ENCODE measurements around the gene ZNF680.
"Not testable (repeated sequence)": the region's sequence is repeated elsewhere in the genome, so short reads cannot be mapped to it uniquely, and the experiment has no call there.

ZNF680 gene

DNA sequence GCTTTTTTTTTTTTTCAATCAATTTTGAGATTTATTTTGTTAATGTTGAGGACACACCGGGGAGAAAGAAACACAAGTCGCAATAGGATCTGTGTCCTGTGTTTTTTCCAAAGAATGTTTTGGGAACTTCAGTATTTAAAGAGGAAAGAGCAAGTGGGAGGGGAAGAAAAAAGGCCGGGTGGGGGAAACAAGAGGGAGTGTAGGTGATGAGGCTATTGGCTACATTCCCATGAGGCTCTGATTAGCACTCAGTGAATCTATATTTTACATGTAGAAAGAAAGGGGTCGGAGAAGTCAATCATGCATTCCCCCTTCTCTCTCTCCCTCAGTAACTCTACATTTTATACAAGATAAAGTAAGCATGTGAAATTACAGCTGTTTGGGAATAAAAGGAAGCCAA lies 4.1 kb downstream of the ZNF680 start:
- no peaks in the 10 kb centered on the region for H3K4me1 ChIP-seq
- TF ChIP-seq, protein P1, sequence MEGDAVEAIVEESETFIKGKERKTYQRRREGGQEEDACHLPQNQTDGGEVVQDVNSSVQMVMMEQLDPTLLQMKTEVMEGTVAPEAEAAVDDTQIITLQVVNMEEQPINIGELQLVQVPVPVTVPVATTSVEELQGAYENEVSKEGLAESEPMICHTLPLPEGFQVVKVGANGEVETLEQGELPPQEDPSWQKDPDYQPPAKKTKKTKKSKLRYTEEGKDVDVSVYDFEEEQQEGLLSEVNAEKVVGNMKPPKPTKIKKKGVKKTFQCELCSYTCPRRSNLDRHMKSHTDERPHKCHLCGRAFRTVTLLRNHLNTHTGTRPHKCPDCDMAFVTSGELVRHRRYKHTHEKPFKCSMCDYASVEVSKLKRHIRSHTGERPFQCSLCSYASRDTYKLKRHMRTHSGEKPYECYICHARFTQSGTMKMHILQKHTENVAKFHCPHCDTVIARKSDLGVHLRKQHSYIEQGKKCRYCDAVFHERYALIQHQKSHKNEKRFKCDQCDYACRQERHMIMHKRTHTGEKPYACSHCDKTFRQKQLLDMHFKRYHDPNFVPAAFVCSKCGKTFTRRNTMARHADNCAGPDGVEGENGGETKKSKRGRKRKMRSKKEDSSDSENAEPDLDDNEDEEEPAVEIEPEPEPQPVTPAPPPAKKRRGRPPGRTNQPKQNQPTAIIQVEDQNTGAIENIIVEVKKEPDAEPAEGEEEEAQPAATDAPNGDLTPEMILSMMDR (IDR thresholded peaks at IDR 0.05): no peak
- no peak overlapping the region for H2AFZ ChIP-seq
- no peaks in the 10 kb centered on the region for H3K9me3 ChIP-seq (ENCODE audit: control insufficient read depth, low read length)
- H3K79me2 ChIP-seq: no peaks in the 10 kb centered on the region
- H3K4me2 ChIP-seq (ENCODE audit: low read length): no peak overlapping the region
- no peaks in the 10 kb centered on the region for H3K27me3 ChIP-seq (ENCODE audit: control insufficient read depth, insufficient read depth, low read length)
- H3K9ac ChIP-seq: no peak overlapping the region
- no peak overlapping the region for H3K27ac ChIP-seq
- no peaks in the 10 kb centered on the region for H3K36me3 ChIP-seq (ENCODE audit: control insufficient read depth, insufficient read depth, low read length)
- H3K4me3 ChIP-seq (ENCODE audit: low read depth, low read length): no peak overlapping the region

DNA sequence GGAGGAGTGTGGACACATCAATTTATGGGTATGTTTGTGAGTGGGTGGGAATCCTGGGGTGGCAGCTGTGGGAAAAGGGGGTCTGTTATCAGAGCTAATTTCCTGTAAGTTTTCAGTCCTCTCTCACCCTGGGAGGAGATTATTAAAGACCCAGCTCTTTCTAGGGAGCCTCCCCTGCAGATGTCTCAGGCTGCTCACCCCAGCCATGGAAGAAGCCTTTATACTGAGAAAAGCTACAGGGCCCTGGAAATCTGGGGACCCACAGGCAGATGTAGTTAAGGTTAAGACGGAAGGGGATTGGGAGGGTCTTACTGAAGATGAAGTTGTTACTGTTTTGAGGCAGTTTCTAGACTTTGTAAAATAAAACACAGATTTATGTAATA lies 4.6 kb downstream of the ZNF680 start:
- no peak overlapping the region for H2AFZ ChIP-seq
- H3K4me1 ChIP-seq: no peaks in the 10 kb centered on the region
- TF ChIP-seq, protein P1 (IDR thresholded peaks at IDR 0.05): no peak
- no peaks in the 10 kb centered on the region for H3K27me3 ChIP-seq (ENCODE audit: control insufficient read depth, insufficient read depth, low read length)
- H3K4me2 ChIP-seq (ENCODE audit: low read length): no peak overlapping the region
- no peak overlapping the region for H3K27ac ChIP-seq
- no peaks in the 10 kb centered on the region for H3K36me3 ChIP-seq (ENCODE audit: control insufficient read depth, insufficient read depth, low read length)
- H3K9me3 ChIP-seq (ENCODE audit: control insufficient read depth, low read length): no peaks in the 10 kb centered on the region
- no peak overlapping the region for H3K9ac ChIP-seq
- no peak overlapping the region for H3K4me3 ChIP-seq (ENCODE audit: low read depth, low read length)
- H3K79me2 ChIP-seq: no peaks in the 10 kb centered on the region

DNA sequence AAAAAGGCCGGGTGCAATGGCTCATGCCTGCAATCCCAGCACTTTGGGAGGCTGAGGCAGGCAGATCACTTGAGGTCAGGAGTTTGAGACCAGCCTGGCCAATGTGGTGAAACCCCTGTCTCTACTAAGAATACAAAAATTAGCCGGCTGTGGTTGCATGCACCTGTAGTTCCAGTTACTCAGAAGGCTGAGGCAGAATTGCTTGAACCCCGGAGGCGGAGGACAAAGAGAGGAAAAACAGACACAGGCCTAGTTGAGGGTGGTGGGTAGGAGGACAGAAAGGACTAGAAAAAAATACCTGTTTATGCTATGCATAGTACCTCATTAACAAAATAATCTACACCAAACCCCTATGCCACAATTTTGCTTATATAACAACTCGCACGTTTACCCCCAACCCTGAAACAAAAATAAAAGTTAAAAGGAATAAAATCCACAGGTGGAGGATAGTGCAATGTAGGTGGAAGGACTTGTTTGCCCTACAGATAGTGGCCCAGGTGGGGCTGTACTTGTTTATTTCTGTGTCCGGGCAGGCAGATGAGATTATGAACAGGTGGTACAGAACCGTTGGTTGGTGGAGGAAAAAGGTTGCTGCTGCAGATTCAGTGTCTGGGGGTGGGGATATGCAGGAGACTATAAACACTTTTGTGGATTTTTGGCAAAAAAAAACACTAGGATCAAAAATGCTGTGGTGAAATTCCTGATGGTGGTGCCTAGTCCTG lies 5.1 kb downstream of the ZNF680 start:
- Histone ChIP-seq H3K79me2 (no peaks in the 10 kb centered on the region), H3K27me3 (ENCODE audit: control insufficient read depth, insufficient read depth, low read length) (no peaks in the 10 kb centered on the region), H3K36me3 (ENCODE audit: control insufficient read depth, insufficient read depth, low read length) (no peaks in the 10 kb centered on the region), H3K4me2 (ENCODE audit: low read length) (no peak overlapping the region), H3K4me1 (no peaks in the 10 kb centered on the region), H3K27ac (no peak overlapping the region), H2AFZ (no peak overlapping the region), H3K9me3 (ENCODE audit: control insufficient read depth, low read length) (no peaks in the 10 kb centered on the region), H3K4me3 (ENCODE audit: low read depth, low read length) (no peak overlapping the region), H3K9ac (no peak overlapping the region)
- TF ChIP-seq, protein P1 (IDR thresholded peaks at IDR 0.05): no peak

DNA sequence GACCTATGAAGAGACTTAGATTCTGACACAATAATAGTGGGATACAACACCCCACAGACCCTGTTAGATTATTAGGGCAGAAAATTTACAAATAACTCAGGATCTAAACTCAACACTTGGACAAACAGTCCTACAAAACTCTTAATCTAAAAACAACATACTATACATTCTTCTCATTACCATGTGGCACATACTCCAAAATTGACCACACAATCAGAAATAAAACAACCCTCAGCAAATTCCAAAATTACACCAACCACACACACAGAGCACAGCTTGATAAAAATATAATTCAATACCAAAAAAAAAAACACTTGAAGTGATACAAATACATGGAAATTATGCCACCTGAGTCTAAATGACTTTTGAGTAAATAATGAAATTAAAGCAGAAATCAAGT lies 7.8 kb downstream of the ZNF680 start:
- TF ChIP-seq, protein P1 (IDR thresholded peaks at IDR 0.05): no peak
- Histone ChIP-seq H3K4me3 (ENCODE audit: low read depth, low read length) (no peak overlapping the region), H3K4me1 (no peaks in the 10 kb centered on the region), H3K9me3 (ENCODE audit: control insufficient read depth, low read length) (no peaks in the 10 kb centered on the region), H3K27me3 (ENCODE audit: control insufficient read depth, insufficient read depth, low read length) (no peaks in the 10 kb centered on the region), H3K4me2 (ENCODE audit: low read length) (no peak overlapping the region), H3K79me2 (no peaks in the 10 kb centered on the region), H2AFZ (no peak overlapping the region), H3K27ac (no peak overlapping the region), H3K36me3 (ENCODE audit: control insufficient read depth, insufficient read depth, low read length) (no peaks in the 10 kb centered on the region), H3K9ac (no peak overlapping the region)

DNA sequence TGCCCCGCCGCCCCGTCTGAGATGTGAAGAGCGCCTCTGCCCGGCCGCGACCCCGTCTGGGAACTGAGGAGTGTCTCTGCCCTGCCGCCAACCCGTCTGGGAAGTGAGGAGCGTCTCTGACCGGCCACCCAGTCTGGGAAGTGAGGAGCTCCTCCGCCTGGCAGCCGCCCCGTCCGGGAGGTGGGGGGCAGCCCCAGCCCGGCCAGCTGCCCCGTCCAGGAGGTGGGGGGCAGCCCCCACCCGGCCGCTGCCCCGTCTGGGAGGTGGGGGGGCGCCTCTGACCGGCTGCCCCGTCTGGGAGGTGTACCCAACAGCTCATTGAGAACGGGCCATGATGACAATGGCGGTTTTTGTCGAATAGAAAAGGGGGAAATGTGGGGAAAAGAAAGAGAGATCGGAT lies 8.7 kb downstream of the ZNF680 start:
- H3K4me2 ChIP-seq (ENCODE audit: low read length); H3K9ac ChIP-seq; H3K79me2 ChIP-seq; H3K4me3 ChIP-seq (ENCODE audit: low read depth, low read length); H3K9me3 ChIP-seq (ENCODE audit: control insufficient read depth, low read length); H3K27ac ChIP-seq; H2AFZ ChIP-seq; H3K4me1 ChIP-seq; H3K36me3 ChIP-seq (ENCODE audit: control insufficient read depth, insufficient read depth, low read length); H3K27me3 ChIP-seq (ENCODE audit: control insufficient read depth, insufficient read depth, low read length): not testable (repeated sequence)
